ENCODE measurements around the gene ZNF263.

Gene ZNF263

GRCh38 chr16:3328643-3329042, 45.4 kb downstream of the ZNF263 start:
- no peak for DNase-seq
